Endothelial cell of umbilical vein (primary cell): ENCODE data around the gene RPL10A. TPM values are rescaled to one million over a fixed set of nuclear protein-coding genes. Genes with fewer than 3 reads are reported as not detected.

ENCODE experiments used
- BruUV-seq: library from RNA; stranded (reverse); fragments of 400-500 nt; replicated peaks from 2 replicates; lab custom pipeline; 2021; lab: Mats Ljungman, UMichigan
- CTCF ChIA-PET: fragments of 300-600, 350-600 bp; sonication (Branson Sonifier 250); formaldehyde crosslinking; loops from one replicate; lab custom pipeline; 2021; ENCODE audit warnings: antibody characterized with exemption, inconsistent platforms; lab: Charles Lee
- POLR2A ChIA-PET: fragments of 300-600, 350-600 bp; sonication (Branson Sonifier 250); formaldehyde crosslinking; loops from one replicate; lab custom pipeline; 2021; ENCODE audit warnings: antibody characterized with exemption, inconsistent platforms; lab: Charles Lee
- DNase-seq: peaks from one replicate; pipeline ENCODE4 v3.0.0-alpha.2; 2011; ENCODE audit warnings: low read depth, low spot score
- FAIRE-seq: peaks from 2 replicates; lab custom pipeline; 2011; peaks lifted over from hg19 to GRCh38; lab: Jason Lieb, UNC
- H2AFZ ChIP-seq: 2 replicates; pipeline ENCODE4 v1.6.0; 2012; ENCODE audit warnings: low read depth, low read length, control low read depth, inconsistent platforms
- H3K27ac ChIP-seq: 2 replicates; pipeline ENCODE4 v1.5.1; 2011; ENCODE audit warnings: low read depth, mild to moderate bottlenecking, control low read depth, low read length, moderate library complexity; ENCODE audit not compliant: insufficient read depth
- H3K27me3 ChIP-seq, 2 experiments: 2 replicates each; pipeline versions ENCODE4 v1.6.0 to v1.6.1; 2011; ENCODE audit warnings: low read length in 2 of 2, mixed read lengths in 1 of 2; ENCODE audit not compliant: control insufficient read depth in 2 of 2, insufficient read depth in 2 of 2
- H3K36me3 ChIP-seq, 2 experiments: 2 replicates in 1 of 2; 3 replicates in 1 of 2; pipeline ENCODE4 v1.5.1; 2011; ENCODE audit warnings: low read length in 2 of 2, mild to moderate bottlenecking in 1 of 2, moderate library complexity in 1 of 2; ENCODE audit not compliant: control insufficient read depth in 2 of 2, insufficient read depth in 2 of 2; ENCODE audit errors: extremely low read depth in 1 of 2
- H3K4me1 ChIP-seq: 3 replicates; pipeline ENCODE4 v1.5.1; 2011; ENCODE audit warnings: mild to moderate bottlenecking, low read length; ENCODE audit not compliant: control insufficient read depth, insufficient read depth; ENCODE audit errors: extremely low read depth
- H3K4me2 ChIP-seq: 2 replicates; pipeline ENCODE4 v1.6.1; 2011; ENCODE audit warnings: low read length, control low read depth, mixed read lengths; ENCODE audit not compliant: insufficient read depth
- H3K4me3 ChIP-seq, 3 experiments: fragments of 200-600 bp in 1 of 3; sonication (generic), shearing (Covaris generic) in 1 of 3; replicated peaks in 1 of 3; 2 replicates each; pipeline ENCODE4 v1.5.1; 2011 to 2016; ENCODE audit warnings: control low read depth in 3 of 3, low read length in 3 of 3, mild to moderate bottlenecking in 2 of 3, inconsistent platforms in 1 of 3, low read depth in 1 of 3, moderate library complexity in 1 of 3; ENCODE audit not compliant: insufficient read depth in 1 of 3
- H3K79me2 ChIP-seq: 2 replicates; pipeline ENCODE4 v1.6.0; 2012; ENCODE audit warnings: low read length, inconsistent platforms; ENCODE audit not compliant: control insufficient read depth, insufficient read depth
- H3K9ac ChIP-seq: replicated peaks from 2 replicates; pipeline ENCODE3; 2011; ENCODE audit warnings: low read length, control low read depth; ENCODE audit not compliant: insufficient read depth; ENCODE audit errors: extremely low read depth
- H3K9me1 ChIP-seq: replicated peaks from 3 replicates; pipeline ENCODE4 v1.6.0; 2011; ENCODE audit warnings: mild to moderate bottlenecking, low read length; ENCODE audit not compliant: control insufficient read depth, insufficient read depth; ENCODE audit errors: extremely low read depth
- H3K9me3 ChIP-seq: replicated peaks from 2 replicates; pipeline ENCODE4 v1.5.1; 2012; ENCODE audit warnings: low read length, inconsistent platforms; ENCODE audit not compliant: control insufficient read depth, insufficient read depth
- H4K20me1 ChIP-seq: replicated peaks from 2 replicates; pipeline ENCODE3; 2011; ENCODE audit warnings: mild to moderate bottlenecking, low read length; ENCODE audit not compliant: control insufficient read depth, insufficient read depth; ENCODE audit errors: extremely low read depth
- CTCF ChIP-seq, 2 donors: IDR thresholded peaks; 1 replicate in 1 of 2; 2 replicates in 1 of 2; pipeline ENCODE4 v1.5.1; 2011; ENCODE audit warnings: low read length in 2 of 2, mild to moderate bottlenecking in 2 of 2, moderate library complexity in 2 of 2, control low read depth in 1 of 2, inconsistent platforms in 1 of 2, low read depth in 1 of 2; ENCODE audit not compliant: insufficient read depth in 1 of 2; ENCODE audit errors: extremely low read depth in 1 of 2
- EZH2 ChIP-seq: IDR thresholded peaks from 2 replicates; pipeline ENCODE4 v1.6.1; 2012; ENCODE audit warnings: borderline replicate concordance, low read depth, mild to moderate bottlenecking, moderate library complexity, low read length, inconsistent platforms; ENCODE audit not compliant: severe bottlenecking
- FOS ChIP-seq: IDR thresholded peaks from 2 replicates; pipeline ENCODE4 v1.6.1; 2011; ENCODE audit warnings: mild to moderate bottlenecking, low read length, moderate library complexity, borderline replicate concordance; ENCODE audit not compliant: insufficient read depth
- GATA2 ChIP-seq: IDR thresholded peaks from 2 replicates; pipeline ENCODE4 v1.7.0; 2011; ENCODE audit warnings: low read depth, mild to moderate bottlenecking, moderate library complexity, mixed read lengths, low read length; ENCODE audit not compliant: insufficient read length, insufficient read depth
- MYC ChIP-seq: IDR thresholded peaks from one replicate; pipeline ENCODE4 v1.6.1; 2011; ENCODE audit warnings: mild to moderate bottlenecking, low read depth, low read length
- POLR2A ChIP-seq: IDR thresholded peaks from 2 replicates; pipeline ENCODE4 v1.6.1; 2012; ENCODE audit warnings: low read depth, mild to moderate bottlenecking, control low read depth, low read length
- POLR2AphosphoS5 ChIP-seq: IDR thresholded peaks from 2 replicates; pipeline ENCODE4 v1.6.1; 2012; ENCODE audit warnings: low read depth, mild to moderate bottlenecking, control low read depth, low read length, moderate library complexity; ENCODE audit not compliant: insufficient read depth
- dilution Hi-C: fragments of 300-500 bp; cut with MboI; formaldehyde crosslinking; loops from one replicate; pipeline ENCODE4 v1.15.0; 2019; ENCODE audit warnings: low sequenced_read_pairs; ENCODE audit not compliant: extremely low pct_ligation_motif_present
- intact Hi-C: fragments of 100-400 bp; cut with micrococcal nuclease; formaldehyde crosslinking; loops from one replicate; pipeline ENCODE4 v1.10.0; 2022
- polyA plus RNA-seq, 4 experiments: library from polyadenylated mRNA; depleted of rRNA in 3 of 4; stranded (reverse) in 3 of 4; unstranded in 1 of 4; fragments of >200 nt; gene quantifications; 2 replicates each; pipeline versions ENCODE4 v1.2.1 to v1.2.3, GENCODE V29; 2011 to 2012; ENCODE audit warnings: missing spikeins in 1 of 4
- total RNA-seq: library from RNA; stranded (reverse); gene quantifications from 2 replicates; pipeline ENCODE4 v1.2.3, GENCODE V29; 2021

RPL10A gene
- total and polyA plus RNA-seq, 2 donors (not counting 3 experiments of a cell fraction or from before 2014, with no cell fraction given) = 1,339 to 1,956 TPM

GRCh38 chr6:35493307-35493983 is 25.2 kb downstream of the RPL10A start:
- H3K9me3 ChIP-seq = no peaks in the 10 kb centered on the region
- H2AFZ ChIP-seq = no peak overlapping the region
- H3K4me1 ChIP-seq = peaks cover 4% of the 10 kb centered on the region
- FAIRE-seq = no peak
- H3K4me3 ChIP-seq = no peak overlapping the region
- H3K9ac ChIP-seq = no peak overlapping the region
- dilution Hi-C loops = no loop called here
- ChIA-PET POLR2A (no interaction called here), CTCF (no interaction called here)
- intact Hi-C loops = loop anchor here (2.0 kb wide), 1 partner anchor 25 kb away; the partner anchor contains the start of gene RPL10A
- no peak overlapping the region for H3K27ac ChIP-seq
- H3K36me3 ChIP-seq = no peaks in the 10 kb centered on the region
- no peaks in the 10 kb centered on the region for H3K79me2 ChIP-seq
- TF ChIP-seq EZH2 (no peak), POLR2A (no peak), GATA2 (no peak), MYC (no peak), POLR2AphosphoS5 (no peak), FOS (no peak)
- BruUV-seq = no TSS peak
- H3K27me3 ChIP-seq = peaks cover 10% of the 10 kb centered on the region in 2 experiments
- DNase-seq = no peak
- H4K20me1 ChIP-seq = no peaks in the 10 kb centered on the region
- no peak overlapping the region for H3K4me2 ChIP-seq
- no peaks in the 10 kb centered on the region for H3K9me1 ChIP-seq

GRCh38 chr6:35494161-35494563 is 26.0 kb downstream of the RPL10A start:
- FAIRE-seq = peak; percentile 88
- H3K27me3 ChIP-seq = peaks cover 10 to 16% of the 10 kb centered on the region in 2 experiments
- dilution Hi-C loops (no loop called here), intact Hi-C loops (no loop called here)
- TF ChIP-seq CTCF (IDR thresholded peaks at IDR 0.05; ENCODE audit: extremely low read depth in 1 of 2, insufficient read depth in 1 of 2, low read depth in 1 of 2, low read length in 2 of 2) (no peak), POLR2AphosphoS5 (peak; percentile 50), MYC (no peak), FOS (no peak)
- no peak overlapping the region for H3K4me3 ChIP-seq
- no peaks in the 10 kb centered on the region for H3K79me2 ChIP-seq
- H3K9me3 ChIP-seq = no peaks in the 10 kb centered on the region
- ChIA-PET POLR2A (no interaction called here), CTCF (no interaction called here)
- H3K4me1 ChIP-seq = peaks cover 4% of the 10 kb centered on the region
- DNase-seq = peak; percentile 30
- no peak overlapping the region for H2AFZ ChIP-seq
- BruUV-seq = no TSS peak
- H3K9me1 ChIP-seq = no peaks in the 10 kb centered on the region
- H3K4me2 ChIP-seq = no peak overlapping the region
- no peak overlapping the region for H3K9ac ChIP-seq
- no peaks in the 10 kb centered on the region for H3K36me3 ChIP-seq
- H3K27ac ChIP-seq = no peak overlapping the region
- no peaks in the 10 kb centered on the region for H4K20me1 ChIP-seq
